A673 (cell line): ENCODE measurements around the gene EHBP1L1. TPM values are rescaled to one million over a fixed set of nuclear protein-coding genes. Genes with fewer than 3 reads are reported as not detected.

Experiments
- BruUV-seq: library from RNA; stranded (reverse); fragments of 400-500 nt; replicated peaks from 2 replicates; lab custom pipeline; 2021; lab: Mats Ljungman, UMichigan
- CTCF ChIA-PET: fragments of 300-600 bp; sonication (Branson Sonifier 250); formaldehyde crosslinking; loops from one replicate; lab custom pipeline; 2022; ENCODE audit warnings: antibody characterized with exemption; lab: Charles Lee
- POLR2A ChIA-PET: fragments of 300-600 bp; sonication (Branson Sonifier 250); formaldehyde crosslinking; loops from one replicate; lab custom pipeline; 2022; ENCODE audit warnings: antibody characterized with exemption; ENCODE audit not compliant: low non-redundant PET; lab: Charles Lee
- DNase-seq: peaks from one replicate; pipeline ENCODE4 v3.0.0-alpha.2; 2015; ENCODE audit warnings: low spot score
- H3K27ac ChIP-seq: fragments of 200-600 bp; sonication (generic); 2 replicates; pipeline ENCODE4 v1.5.1; 2016; ENCODE audit warnings: mixed run types, low read depth, mild to moderate bottlenecking, mixed read lengths, antibody characterized with exemption, low read length; ENCODE audit not compliant: poor library complexity, severe bottlenecking
- H3K27me3 ChIP-seq: fragments of 200-600 bp; sonication (generic); replicated peaks from 2 replicates; pipeline ENCODE4 v1.6.1; 2017; ENCODE audit warnings: mixed run types, low read depth, mild to moderate bottlenecking, mixed read lengths, antibody characterized with exemption, low read length; ENCODE audit not compliant: insufficient read depth, poor library complexity
- H3K36me3 ChIP-seq: fragments of 200-600 bp; sonication (generic); 2 replicates; pipeline ENCODE4 v1.6.1; 2016; ENCODE audit warnings: mixed run types, mild to moderate bottlenecking, mixed read lengths, antibody characterized with exemption, low read length; ENCODE audit not compliant: insufficient read depth, poor library complexity, severe bottlenecking
- H3K4me1 ChIP-seq: fragments of 200-600 bp; sonication (generic); 2 replicates; pipeline ENCODE4 v1.6.1; 2017; ENCODE audit warnings: mixed run types, mild to moderate bottlenecking, mixed read lengths, antibody characterized with exemption, low read length; ENCODE audit not compliant: insufficient read depth, poor library complexity, severe bottlenecking
- H3K4me3 ChIP-seq: fragments of 200-600 bp; sonication (generic); 2 replicates; pipeline ENCODE4 v1.5.1; 2016; ENCODE audit warnings: low read depth, mixed run types, mild to moderate bottlenecking, mixed read lengths, low read length; ENCODE audit not compliant: poor library complexity, severe bottlenecking
- H3K9me3 ChIP-seq: fragments of 200-600 bp; sonication (generic); 2 replicates; pipeline ENCODE4 v1.6.1; 2016; ENCODE audit warnings: mixed run types, low read depth, mild to moderate bottlenecking, mixed read lengths, antibody characterized with exemption, low read length; ENCODE audit not compliant: poor library complexity, severe bottlenecking
- CTCF ChIP-seq: fragments of 300-800, 200-600 bp; sonication (generic); conservative IDR thresholded peaks from 2 replicates; pipeline ENCODE4 v1.5.1; 2017; ENCODE audit warnings: low read depth, mild to moderate bottlenecking, antibody characterized with exemption, low read length, moderate library complexity, mixed read lengths
- EZH2 ChIP-seq: fragments of 200-600 bp; sonication (generic); IDR thresholded peaks from 2 replicates; pipeline ENCODE4 v1.6.1; 2017; ENCODE audit warnings: borderline replicate concordance, low read depth, mild to moderate bottlenecking, mixed read lengths, antibody characterized with exemption, low read length; ENCODE audit not compliant: poor library complexity, severe bottlenecking
- intact Hi-C: fragments of 100-400 bp; cut with micrococcal nuclease; formaldehyde crosslinking; loops from one replicate; pipeline ENCODE4 v1.10.0; 2022; ENCODE audit not compliant: unreplicated experiment
- total RNA-seq: library from RNA; stranded (reverse); gene quantifications from 2 replicates; pipeline ENCODE4 v1.2.3, GENCODE V29; 2021

The EHBP1L1 gene
- total RNA-seq, 1 experiment from 2014 or later, result 29.5 TPM

- POLR2A ChIA-PET, result interaction anchor here (0.5 kb wide), 1 partner anchor 67 kb away, joined by 7 read pairs; the partner anchor contains the start of gene RELA
- no TSS peak for BruUV-seq
- TF ChIP-seq CTCF (no peak), EZH2 (no peak)
- Histone ChIP-seq H3K4me3 (no peak within 1 kb of the TSS), H3K27ac (no peak within 1 kb of the TSS), H3K4me1 (peaks cover 5% of the 10 kb centered on the region), H3K36me3 (peaks cover 13% of the 10 kb centered on the region), H3K27me3 (no peaks in the 10 kb centered on the region), H3K9me3 (no peaks in the 10 kb centered on the region)
- no peak for DNase-seq
- CTCF ChIA-PET, result interaction anchor here (1.0 kb wide), 1 partner anchor 55 kb away, joined by 4 read pairs; no protein-coding TSS in a partner anchor
- intact Hi-C loops, result no loop called here
Observed at GRCh38 chr11:65595543-65596281, 19.9 kb downstream of the EHBP1L1 start, which contains the start of gene KCNK7. Gene KCNK7 (minus strand): TSS chr11:65595800. CDS start chr11:65595772, 28 bp downstream.

GRCh38 chr11:65596520-65596919 lies 20.7 kb downstream of the EHBP1L1 start:
- intact Hi-C loops, result no loop called here
- no TSS peak for BruUV-seq
- H3K4me3 ChIP-seq, result no peak overlapping the region
- no peaks in the 10 kb centered on the region for H3K27me3 ChIP-seq
- no peaks in the 10 kb centered on the region for H3K9me3 ChIP-seq
- POLR2A ChIA-PET, result no interaction called here
- H3K36me3 ChIP-seq, result peaks cover 12% of the 10 kb centered on the region
- no peak overlapping the region for H3K27ac ChIP-seq
- DNase-seq, result no peak
- CTCF ChIA-PET, result interaction anchor here (1.0 kb wide), 1 partner anchor 56 kb away, joined by 4 read pairs; no protein-coding TSS in a partner anchor
- H3K4me1 ChIP-seq, result peaks cover 5% of the 10 kb centered on the region
- no peak for TF ChIP-seq EZH2

GRCh38 chr11:65598258-65598699 lies 22.4 kb downstream of the EHBP1L1 start:
- DNase-seq, result no peak
- no peaks in the 10 kb centered on the region for H3K9me3 ChIP-seq
- intact Hi-C loops, result no loop called here
- H3K36me3 ChIP-seq, result peaks cover 12% of the 10 kb centered on the region
- CTCF ChIA-PET, result no interaction called here
- POLR2A ChIA-PET, result no interaction called here
- no peak overlapping the region for H3K4me3 ChIP-seq
- no peaks in the 10 kb centered on the region for H3K27me3 ChIP-seq
- no TSS peak for BruUV-seq
- TF ChIP-seq CTCF (no peak), EZH2 (no peak)
- no peak overlapping the region for H3K27ac ChIP-seq
- H3K4me1 ChIP-seq, result peaks cover 5% of the 10 kb centered on the region
